H9 (cell line): ENCODE data around the gene CFAP97D1. TPM values are rescaled to one million over a fixed set of nuclear protein-coding genes. Genes with fewer than 3 reads are reported as not detected.

Source experiments
- DNase-seq: peaks from one replicate; pipeline ENCODE4 v3.0.0-alpha.2; 2017
- H2AFZ ChIP-seq: one replicate; pipeline ENCODE4 v1.6.1; 2013; ENCODE audit warnings: mild to moderate bottlenecking, low read length, control low read depth, moderate library complexity
- H2AK5ac ChIP-seq: 2 replicates; pipeline ENCODE4 v1.6.1; 2013; ENCODE audit warnings: low read length, control low read depth, mixed read lengths; ENCODE audit not compliant: insufficient read length
- H2BK120ac ChIP-seq: one replicate; pipeline ENCODE4 v1.6.1; 2013; ENCODE audit warnings: low read depth, mild to moderate bottlenecking, low read length, control low read depth, inconsistent platforms; ENCODE audit not compliant: poor library complexity, severe bottlenecking
- H2BK12ac ChIP-seq: 2 replicates; pipeline ENCODE4 v1.6.1; 2013; ENCODE audit warnings: low read length, control low read depth, mixed read lengths, low read depth; ENCODE audit not compliant: insufficient read length
- H2BK15ac ChIP-seq: 2 replicates; pipeline ENCODE4 v1.6.1; 2013; ENCODE audit warnings: low read depth, low read length, control low read depth
- H2BK20ac ChIP-seq: one replicate; pipeline ENCODE4 v1.6.1; 2013; ENCODE audit warnings: low read depth, mild to moderate bottlenecking, low read length, control low read depth, inconsistent platforms; ENCODE audit not compliant: poor library complexity, severe bottlenecking
- H2BK5ac ChIP-seq: 2 replicates; pipeline ENCODE4 v1.6.1; 2013; ENCODE audit warnings: low read length, control low read depth, mixed read lengths; ENCODE audit not compliant: insufficient read length
- H3K14ac ChIP-seq: 2 replicates; pipeline ENCODE4 v1.6.1; 2013; ENCODE audit warnings: low read length, control low read depth; ENCODE audit not compliant: insufficient read depth
- H3K18ac ChIP-seq: 2 replicates; pipeline ENCODE4 v1.6.1; 2013; ENCODE audit warnings: low read depth, mild to moderate bottlenecking, mixed read lengths, low read length, control low read depth; ENCODE audit not compliant: insufficient read length
- H3K23ac ChIP-seq: 2 replicates; pipeline ENCODE4 v1.6.1; 2013; ENCODE audit warnings: low read length, control low read depth, mixed read lengths, low read depth; ENCODE audit not compliant: insufficient read length
- H3K23me2 ChIP-seq: 2 replicates; pipeline ENCODE4 v1.6.1; 2013; ENCODE audit warnings: low read depth, mild to moderate bottlenecking, mixed read lengths, low read length, control low read depth; ENCODE audit not compliant: insufficient read length, poor library complexity, severe bottlenecking
- H3K27ac ChIP-seq: 2 replicates; pipeline ENCODE4 v1.5.1; 2013; ENCODE audit warnings: low read length, control low read depth, mixed read lengths, low read depth; ENCODE audit not compliant: insufficient read length
- H3K27me3 ChIP-seq: 2 replicates; pipeline ENCODE4 v1.6.1; 2013; ENCODE audit warnings: low read length, control low read depth, inconsistent platforms; ENCODE audit not compliant: insufficient read depth
- H3K4ac ChIP-seq: 2 replicates; pipeline ENCODE4 v1.6.1; 2013; ENCODE audit warnings: low read depth, mild to moderate bottlenecking, control low read depth, inconsistent platforms, low read length, moderate library complexity
- H3K4me1 ChIP-seq: 2 replicates; pipeline ENCODE4 v1.6.1; 2013; ENCODE audit warnings: low read length, control low read depth, inconsistent platforms; ENCODE audit not compliant: insufficient read depth
- H3K4me2 ChIP-seq: 2 replicates; pipeline ENCODE4 v1.6.1; 2013; ENCODE audit warnings: low read length, control low read depth, mixed read lengths; ENCODE audit not compliant: insufficient read length, insufficient read depth
- H3K56ac ChIP-seq: 2 replicates; pipeline ENCODE4 v1.6.1; 2013; ENCODE audit warnings: low read depth, mild to moderate bottlenecking, mixed read lengths, low read length, control low read depth; ENCODE audit not compliant: insufficient read length
- H3K79me1 ChIP-seq: 2 replicates; pipeline ENCODE4 v1.6.1; 2013; ENCODE audit warnings: low read depth, mild to moderate bottlenecking, moderate library complexity, low read length, control low read depth, inconsistent platforms; ENCODE audit not compliant: insufficient read depth, poor library complexity, severe bottlenecking
- H3K79me2 ChIP-seq: 2 replicates; pipeline ENCODE4 v1.6.1; 2013; ENCODE audit warnings: low read length, control low read depth, inconsistent platforms; ENCODE audit not compliant: insufficient read depth
- H3K9ac ChIP-seq: 2 replicates; pipeline ENCODE4 v1.6.1; 2013; ENCODE audit warnings: low read length, control low read depth, mixed read lengths; ENCODE audit not compliant: insufficient read length; ENCODE audit errors: extremely low read depth
- H3K9me3 ChIP-seq: one replicate; pipeline ENCODE4 v1.6.1; 2013; ENCODE audit warnings: low read depth, low read length, inconsistent platforms; ENCODE audit not compliant: control insufficient read depth
- H3T11ph ChIP-seq: one replicate; pipeline ENCODE4 v1.6.1; 2013; ENCODE audit warnings: mild to moderate bottlenecking, low read length, control low read depth, inconsistent platforms
- H4K20me1 ChIP-seq: one replicate; pipeline ENCODE4 v1.6.1; 2013; ENCODE audit not compliant: control insufficient read depth, insufficient read length, insufficient read depth
- H4K5ac ChIP-seq: 2 replicates; pipeline ENCODE4 v1.6.1; 2013; ENCODE audit warnings: low read depth, mild to moderate bottlenecking, mixed read lengths, low read length, control low read depth; ENCODE audit not compliant: insufficient read length
- H4K8ac ChIP-seq: replicated peaks from 2 replicates; pipeline ENCODE4 v1.6.1; 2013; ENCODE audit warnings: low read length, control low read depth, mixed read lengths, low read depth; ENCODE audit not compliant: insufficient read length
- H4K91ac ChIP-seq: 2 replicates; pipeline ENCODE4 v1.6.1; 2013; ENCODE audit warnings: low read depth, mild to moderate bottlenecking, moderate library complexity, mixed read lengths, low read length, control low read depth; ENCODE audit not compliant: insufficient read length
- H3K27ac Mint-ChIP-seq, 3 experiments: 2 replicates in 2 of 3; 3 replicates in 1 of 3; pipeline ENCODE4 v1.8.0; 2020 to 2021; ENCODE audit warnings: mixed read lengths in 3 of 3, mild to moderate bottlenecking in 1 of 3, moderate library complexity in 1 of 3
- H3K27me3 Mint-ChIP-seq: 2 replicates; pipeline ENCODE4 v1.8.0; 2021; ENCODE audit warnings: low read depth, mild to moderate bottlenecking, moderate library complexity, mixed read lengths
- H3K36me3 Mint-ChIP-seq, 3 experiments: 2 replicates in 2 of 3; 3 replicates in 1 of 3; pipeline ENCODE4 v1.8.0; 2020 to 2021; ENCODE audit warnings: low read depth in 3 of 3, mixed read lengths in 3 of 3; ENCODE audit not compliant: insufficient read depth in 1 of 3
- H3K4me1 Mint-ChIP-seq, 2 experiments: 2 replicates each; pipeline ENCODE4 v1.8.0; 2020; ENCODE audit warnings: mixed read lengths in 2 of 2
- H3K4me3 Mint-ChIP-seq, 2 experiments: 2 replicates in 1 of 2; 3 replicates in 1 of 2; pipeline ENCODE4 v1.8.0; 2020 to 2021; ENCODE audit warnings: mild to moderate bottlenecking in 2 of 2, mixed read lengths in 2 of 2, moderate library complexity in 1 of 2
- H3K9me3 Mint-ChIP-seq, 2 experiments: 2 replicates in 1 of 2; 3 replicates in 1 of 2; pipeline ENCODE4 v1.8.0; 2020; ENCODE audit warnings: mild to moderate bottlenecking in 2 of 2, mixed read lengths in 2 of 2, moderate library complexity in 1 of 2
- CTCF ChIP-seq: fragments of 200-600 bp; sonication (generic); conservative IDR thresholded peaks from 3 replicates; pipeline ENCODE4 v1.8.0; 2021; ENCODE audit warnings: antibody characterized with exemption, mild to moderate bottlenecking
- WGBS: extraction: QIAGEN DNeasy Blood & Tissue Kit; methylation state at CpG from one replicate; pipeline ENCODE4 v1.1.7; 2013; ENCODE audit warnings: missing lambda C conversion rate, low lambda C conversion rate, mixed read lengths; ENCODE audit not compliant: insufficient read length; ENCODE audit errors: extremely low coverage; 5-methylcytosine and 5-hydroxymethylcytosine counted together
- total RNA-seq: library from RNA; stranded (reverse); gene quantifications from 2 replicates; pipeline ENCODE4 v1.2.1, GENCODE V29; 2021

The CFAP97D1 gene
- total RNA-seq, 1 experiment from 2014 or later: not detected

- Histone ChIP-seq H2BK15ac (no peak overlapping the region), H2AFZ (no peak overlapping the region), H4K20me1 (no peaks in the 10 kb centered on the region), H3K56ac (no peak overlapping the region), H3K9me3 (no peaks in the 10 kb centered on the region), H4K91ac (no peak overlapping the region), H3K23ac (no peak overlapping the region), H4K5ac (no peak overlapping the region), H3K18ac (no peak overlapping the region), H3K79me1 (no peaks in the 10 kb centered on the region), H3K4me2 (peak overlapping the region; percentile 6), H3K27me3 (no peaks in the 10 kb centered on the region), H3K14ac (no peak overlapping the region), H3K4me1 (peaks cover 13% of the 10 kb centered on the region; the same call in 1 of the 2 replicates), H2BK20ac (no peak overlapping the region), H4K8ac (no peak overlapping the region), H2BK120ac (no peak overlapping the region), H2BK12ac (no peak overlapping the region), H3K23me2 (no peaks in the 10 kb centered on the region), H3K79me2 (no peaks in the 10 kb centered on the region), H2AK5ac (no peak overlapping the region), H2BK5ac (no peak overlapping the region), H3K9ac (no peak overlapping the region), H3K4ac (no peak overlapping the region), H3T11ph (no peak overlapping the region), H3K27ac (no peak overlapping the region)
- no peaks in the 10 kb centered on the region; the same call in 1 of the 2 replicates for H3K27me3 Mint-ChIP-seq
- DNase-seq: peak; percentile 75
- no peak for TF ChIP-seq CTCF
- no peak overlapping the region; a peak in 1 of 5 replicates for H3K4me3 Mint-ChIP-seq
- H3K27ac Mint-ChIP-seq: peak overlapping the region in 2 of 3 experiments; percentile 13 to 23; a peak in 3 of 7 replicates
- no CpG with 5 or more reads among the region's 4 CpGs for WGBS
- peaks cover 0 to 9% (median 4%) of the 10 kb centered on the region in 3 experiments; a peak in 6 of 7 replicates for H3K36me3 Mint-ChIP-seq
- peaks cover 33% of the 10 kb centered on the region in 2 experiments for H3K4me1 Mint-ChIP-seq
- H3K9me3 Mint-ChIP-seq: peaks cover 4 to 7% of the 10 kb centered on the region in 2 experiments; a peak in 4 of 5 replicates
Measured at GRCh38 chr17:43803758-43804157, 23.5 kb downstream of the CFAP97D1 start.
